Neuronal stem cell (in vitro differentiated cells): ENCODE data around the gene GLIPR1L1.

Source experiments
- DNase-seq: peaks from one replicate; pipeline ENCODE4 v3.0.0-alpha.2; 2013; ENCODE audit warnings: low spot score
- H2AFZ ChIP-seq: one replicate; pipeline ENCODE4 v1.6.1; 2013; ENCODE audit warnings: mild to moderate bottlenecking, low read length, inconsistent platforms
- H2AK5ac ChIP-seq: 2 replicates; pipeline ENCODE4 v1.6.1; 2013; ENCODE audit warnings: low read depth, mild to moderate bottlenecking, inconsistent platforms, low read length, moderate library complexity, mixed read lengths
- H2BK120ac ChIP-seq: 2 replicates; pipeline ENCODE4 v1.6.1; 2013; ENCODE audit warnings: low read depth, mild to moderate bottlenecking, inconsistent platforms, low read length, moderate library complexity, mixed read lengths
- H2BK12ac ChIP-seq: one replicate; pipeline ENCODE4 v1.6.1; 2013; ENCODE audit warnings: low read length, inconsistent platforms
- H2BK15ac ChIP-seq: 2 replicates; pipeline ENCODE4 v1.6.1; 2013; ENCODE audit warnings: mild to moderate bottlenecking, low read length, inconsistent platforms, mixed read lengths
- H2BK5ac ChIP-seq: one replicate; pipeline ENCODE4 v1.6.1; 2013; ENCODE audit warnings: inconsistent platforms, mild to moderate bottlenecking, low read length, moderate library complexity
- H3K14ac ChIP-seq: one replicate; pipeline ENCODE4 v1.6.1; 2013; ENCODE audit warnings: low read length, inconsistent platforms
- H3K18ac ChIP-seq: 2 replicates; pipeline ENCODE4 v1.6.1; 2013; ENCODE audit warnings: low read length, inconsistent platforms
- H3K23ac ChIP-seq: 2 replicates; pipeline ENCODE4 v1.6.1; 2013; ENCODE audit warnings: low read depth, mild to moderate bottlenecking, mixed read lengths, low read length, inconsistent platforms; ENCODE audit not compliant: poor library complexity
- H3K27ac ChIP-seq: replicated peaks from 3 replicates; pipeline ENCODE4 v1.5.1; 2013; ENCODE audit warnings: low read length, inconsistent platforms
- H3K27me3 ChIP-seq, 3 experiments: 2 replicates each; pipeline ENCODE4 v1.6.1; 2013; ENCODE audit warnings: low read length in 3 of 3, mild to moderate bottlenecking in 2 of 3, inconsistent platforms in 1 of 3, low read depth in 1 of 3, mixed read lengths in 1 of 3, moderate library complexity in 1 of 3; ENCODE audit not compliant: control insufficient read depth in 3 of 3, insufficient read depth in 3 of 3
- H3K36me3 ChIP-seq, 2 donors: replicated peaks in 1 of 2; 2 replicates each; pipeline ENCODE4 v1.6.1; 2013; ENCODE audit warnings: low read length in 2 of 2; ENCODE audit not compliant: control insufficient read depth in 2 of 2, insufficient read depth in 2 of 2
- H3K4ac ChIP-seq: 2 replicates; pipeline ENCODE4 v1.6.1; 2013; ENCODE audit warnings: inconsistent platforms, mild to moderate bottlenecking, low read length, moderate library complexity
- H3K4me1 ChIP-seq, 2 donors: 1 replicate in 1 of 2; 2 replicates in 1 of 2; pipeline ENCODE4 v1.6.1; 2013; ENCODE audit warnings: low read length in 2 of 2, low read depth in 1 of 2; ENCODE audit not compliant: control insufficient read depth in 2 of 2, insufficient read depth in 1 of 2
- H3K4me2 ChIP-seq: one replicate; pipeline ENCODE4 v1.6.1; 2013; ENCODE audit warnings: mild to moderate bottlenecking, low read length, inconsistent platforms; ENCODE audit not compliant: insufficient read depth, poor library complexity, severe bottlenecking
- H3K4me3 ChIP-seq, 2 donors: 2 replicates each; pipeline ENCODE4 v1.5.1; 2013; ENCODE audit warnings: low read length in 2 of 2, mild to moderate bottlenecking in 2 of 2, inconsistent platforms in 1 of 2, moderate library complexity in 1 of 2
- H3K79me1 ChIP-seq: one replicate; pipeline ENCODE4 v1.6.1; 2013; ENCODE audit warnings: low read depth, mild to moderate bottlenecking, inconsistent platforms, low read length, moderate library complexity
- H3K9ac ChIP-seq: one replicate; pipeline ENCODE4 v1.6.1; 2013; ENCODE audit warnings: mild to moderate bottlenecking, low read depth, low read length, inconsistent platforms; ENCODE audit not compliant: poor library complexity
- H3K9me3 ChIP-seq, 2 donors: replicated peaks in 1 of 2; 2 replicates each; pipeline versions ENCODE3 to v1.6.1; 2013; ENCODE audit warnings: low read length in 2 of 2, mild to moderate bottlenecking in 2 of 2, inconsistent platforms in 1 of 2, low read depth in 1 of 2, mixed read lengths in 1 of 2, moderate library complexity in 1 of 2; ENCODE audit not compliant: control insufficient read depth in 2 of 2, insufficient read depth in 1 of 2
- H4K8ac ChIP-seq: one replicate; pipeline ENCODE4 v1.6.1; 2013; ENCODE audit warnings: low read depth, mild to moderate bottlenecking, inconsistent platforms, low read length, moderate library complexity
- H4K91ac ChIP-seq: one replicate; pipeline ENCODE4 v1.6.1; 2013; ENCODE audit warnings: low read length, low read depth, mild to moderate bottlenecking, inconsistent platforms; ENCODE audit not compliant: poor library complexity
- WGBS, 2 donors: extraction: QIAGEN DNeasy Blood & Tissue Kit; methylation state at CpG; one replicate each; pipeline ENCODE4 v1.1.7; 2013; ENCODE audit warnings: missing lambda C conversion rate in 2 of 2, mixed read lengths in 1 of 2; ENCODE audit not compliant: insufficient read length in 2 of 2, insufficient replicate concordance in 1 of 2; ENCODE audit errors: extremely low coverage in 2 of 2; 5-methylcytosine and 5-hydroxymethylcytosine counted together

GLIPR1L1 gene

GRCh38 chr12:75317784-75318183 lies 16.7 kb upstream of the GLIPR1L1 start:
- H3K9ac ChIP-seq = no peak overlapping the region
- no peaks in the 10 kb centered on the region for H3K36me3 ChIP-seq
- H3K27ac ChIP-seq = no peak overlapping the region
- no peak overlapping the region for H2BK15ac ChIP-seq
- DNase-seq = no peak
- H3K4me1 ChIP-seq = peaks cover 4 to 8% of the 10 kb centered on the region in 2 donors
- no peak overlapping the region for H2BK12ac ChIP-seq
- H3K4ac ChIP-seq = no peak overlapping the region
- H3K14ac ChIP-seq = no peak overlapping the region
- no peaks in the 10 kb centered on the region for H3K9me3 ChIP-seq
- no peaks in the 10 kb centered on the region for H3K79me1 ChIP-seq
- no CpG with 5 or more reads among the region's 3 CpGs for WGBS, 2 donors
- H3K23ac ChIP-seq = no peak overlapping the region
- H4K91ac ChIP-seq = no peak overlapping the region
- H2AK5ac ChIP-seq = no peak overlapping the region
- no peak overlapping the region for H2BK120ac ChIP-seq
- no peak overlapping the region for H2AFZ ChIP-seq
- no peak overlapping the region for H3K4me3 ChIP-seq
- no peak overlapping the region for H3K18ac ChIP-seq
- no peak overlapping the region for H3K4me2 ChIP-seq
- H4K8ac ChIP-seq = no peak overlapping the region
- H2BK5ac ChIP-seq = no peak overlapping the region
- no peaks in the 10 kb centered on the region for H3K27me3 ChIP-seq

DNA sequence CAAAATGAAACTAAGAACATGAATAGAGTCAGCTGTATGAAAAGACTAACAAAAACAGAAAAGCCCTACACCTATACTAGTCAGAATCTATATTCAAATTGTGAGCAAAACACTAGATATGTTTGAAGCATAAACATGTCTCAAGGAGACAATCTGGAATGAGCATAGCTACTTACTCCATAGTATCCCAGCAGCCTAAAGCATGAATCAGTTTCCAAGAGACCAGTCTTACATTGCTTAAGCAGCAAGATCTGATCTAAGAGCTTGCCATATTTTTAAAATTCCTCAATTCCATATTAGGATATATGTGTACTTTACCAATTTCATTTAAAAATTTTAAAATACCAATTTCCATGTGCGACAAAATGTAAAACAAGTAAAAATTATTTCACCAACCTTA lies 12.0 kb upstream of the GLIPR1L1 start:
- Histone ChIP-seq H3K4me3 (no peak overlapping the region), H3K23ac (no peak overlapping the region), H3K18ac (no peak overlapping the region), H2BK5ac (no peak overlapping the region), H3K14ac (no peak overlapping the region), H2BK120ac (no peak overlapping the region), H2BK12ac (no peak overlapping the region), H3K9ac (no peak overlapping the region), H3K9me3 (no peaks in the 10 kb centered on the region), H3K27ac (no peak overlapping the region), H2AFZ (no peak overlapping the region), H3K4me2 (no peak overlapping the region), H4K91ac (no peak overlapping the region), H2AK5ac (no peak overlapping the region), H3K27me3 (no peaks in the 10 kb centered on the region), H2BK15ac (no peak overlapping the region), H3K4me1 (peaks cover 4 to 8% of the 10 kb centered on the region in 2 donors), H3K36me3 (no peaks in the 10 kb centered on the region), H4K8ac (no peak overlapping the region), H3K79me1 (no peaks in the 10 kb centered on the region), H3K4ac (no peak overlapping the region)
- DNase-seq = no peak
- no CpG with 5 or more reads among the region's 1 CpG for WGBS, 2 donors

DNA sequence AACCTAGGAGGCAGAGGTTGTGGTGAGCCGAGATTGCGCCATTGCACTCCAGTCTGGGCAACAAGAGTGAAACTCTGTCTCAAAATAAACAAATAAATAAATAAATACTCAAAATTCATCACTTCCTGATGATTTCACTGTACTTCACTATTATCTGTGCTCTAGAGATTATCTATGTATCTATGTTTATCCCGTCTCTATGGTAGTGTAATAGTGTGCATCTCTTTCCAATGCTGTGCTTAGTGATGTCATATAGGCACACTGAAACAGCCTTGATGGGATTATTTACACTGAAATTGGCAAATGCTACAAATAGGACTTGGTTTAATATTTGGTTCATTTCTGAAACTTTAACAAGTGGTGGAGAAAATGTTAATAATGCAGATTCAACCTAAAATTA lies 10.8 kb upstream of the GLIPR1L1 start:
- Histone ChIP-seq H4K91ac (no peak overlapping the region), H3K4me1 (peaks cover 4 to 8% of the 10 kb centered on the region in 2 donors), H3K27ac (no peak overlapping the region)

GRCh38 chr12:75327642-75328041 lies 6.8 kb upstream of the GLIPR1L1 start:
- no peak overlapping the region for H2BK5ac ChIP-seq

More for the DNA sequence above, 10.8 kb upstream of the GLIPR1L1 start:
- Histone ChIP-seq H3K18ac (no peak overlapping the region), H3K9ac (no peak overlapping the region), H3K14ac (no peak overlapping the region), H2AK5ac (no peak overlapping the region), H4K8ac (no peak overlapping the region), H3K4me2 (no peak overlapping the region), H3K23ac (no peak overlapping the region), H3K27me3 (no peaks in the 10 kb centered on the region), H2AFZ (no peak overlapping the region), H3K79me1 (no peaks in the 10 kb centered on the region), H3K4ac (no peak overlapping the region), H2BK15ac (no peak overlapping the region), H3K4me3 (no peak overlapping the region), H2BK12ac (no peak overlapping the region), H3K9me3 (no peaks in the 10 kb centered on the region), H2BK120ac (no peak overlapping the region), H2BK5ac (no peak overlapping the region), H3K36me3 (no peaks in the 10 kb centered on the region)
- no CpG with 5 or more reads among the region's 3 CpGs for WGBS, 2 donors
- no peak for DNase-seq

More at GRCh38 chr12:75327642-75328041, 6.8 kb upstream of the GLIPR1L1 start:
- DNase-seq = no peak
- Histone ChIP-seq H3K4me1 (peaks cover 2 to 3% of the 10 kb centered on the region in 2 donors), H4K8ac (no peak overlapping the region), H3K4me3 (no peak overlapping the region), H3K27me3 (no peaks in the 10 kb centered on the region), H3K4me2 (no peak overlapping the region), H3K36me3 (no peaks in the 10 kb centered on the region), H2BK120ac (no peak overlapping the region), H3K4ac (no peak overlapping the region), H2AK5ac (no peak overlapping the region), H2AFZ (no peak overlapping the region), H2BK12ac (no peak overlapping the region), H3K14ac (no peak overlapping the region), H3K9me3 (no peaks in the 10 kb centered on the region), H2BK15ac (no peak overlapping the region), H4K91ac (no peak overlapping the region), H3K79me1 (no peaks in the 10 kb centered on the region), H3K27ac (no peak overlapping the region), H3K9ac (no peak overlapping the region), H3K23ac (no peak overlapping the region), H3K18ac (no peak overlapping the region)
- WGBS, 2 donors = no CpG with 5 or more reads among the region's 1 CpG
